H1 (cell line): ENCODE data around the gene VWA7. TPM values are rescaled to one million over a fixed set of nuclear protein-coding genes. Genes with fewer than 3 reads are reported as not detected.

Source experiments
- CTCF ChIA-PET: fragments of 300-600 bp; sonication (Branson Sonifier 250); formaldehyde crosslinking; loops from one replicate; lab custom pipeline; 2021; ENCODE audit not compliant: partially characterized antibody; lab: Charles Lee
- POLR2A ChIA-PET: fragments of 300-600 bp; sonication (Branson Sonifier 250); formaldehyde crosslinking; loops from one replicate; lab custom pipeline; 2021; ENCODE audit warnings: inconsistent platforms; ENCODE audit not compliant: partially characterized antibody; lab: Charles Lee
- DNase-seq, 2 experiments: peaks; one replicate each; pipeline versions ENCODE4 v3.0.0 to v3.0.0-alpha.2; 2010 to 2022; ENCODE audit warnings: low spot score in 2 of 2, low read depth in 1 of 2, mixed read lengths in 1 of 2
- FAIRE-seq: peaks from 2 replicates; lab custom pipeline; 2011; peaks lifted over from hg19 to GRCh38; lab: Jason Lieb, UNC
- H2AFZ ChIP-seq: 2 replicates; pipeline ENCODE4 v1.8.1; 2012; ENCODE audit warnings: low read length, inconsistent platforms
- H2AK5ac ChIP-seq: 2 replicates; pipeline ENCODE4 v1.6.1; 2013; ENCODE audit warnings: low read depth, low read length
- H2BK120ac ChIP-seq: replicated peaks from 2 replicates; pipeline ENCODE3; 2013; ENCODE audit warnings: low read depth, low read length, inconsistent platforms
- H2BK12ac ChIP-seq: 2 replicates; pipeline ENCODE4 v1.6.1; 2013; ENCODE audit warnings: low read depth, low read length
- H2BK15ac ChIP-seq: 2 replicates; pipeline ENCODE4 v1.6.1; 2013; ENCODE audit warnings: low read length
- H2BK20ac ChIP-seq: 2 replicates; pipeline ENCODE4 v1.6.1; 2013; ENCODE audit warnings: low read length
- H2BK5ac ChIP-seq: 2 replicates; pipeline ENCODE4 v1.6.1; 2013; ENCODE audit warnings: low read depth, low read length
- H3K14ac ChIP-seq: 2 replicates; pipeline ENCODE4 v1.6.1; 2013; ENCODE audit warnings: inconsistent platforms; ENCODE audit not compliant: insufficient read length
- H3K18ac ChIP-seq: 2 replicates; pipeline ENCODE4 v1.6.1; 2013; ENCODE audit warnings: low read length; ENCODE audit errors: extremely low read depth
- H3K23ac ChIP-seq: 2 replicates; pipeline ENCODE4 v1.6.1; 2013; ENCODE audit warnings: inconsistent platforms; ENCODE audit not compliant: insufficient read length
- H3K23me2 ChIP-seq: 2 replicates; pipeline ENCODE4 v1.6.1; 2013; ENCODE audit warnings: low read depth, low read length
- H3K27ac ChIP-seq: 2 replicates; pipeline ENCODE4 v1.6.1; 2011; ENCODE audit warnings: low read depth, low read length, inconsistent platforms
- H3K27me3 ChIP-seq, 4 experiments: replicated peaks in 1 of 4; 1 replicate in 1 of 4; 2 replicates in 3 of 4; pipeline versions ENCODE4 v1.6.1 to v1.8.1; 2011 to 2013; ENCODE audit warnings: low read length in 3 of 4, mild to moderate bottlenecking in 3 of 4, inconsistent platforms in 2 of 4, mixed read lengths in 2 of 4, moderate library complexity in 1 of 4; ENCODE audit not compliant: control insufficient read depth in 3 of 4, insufficient read depth in 3 of 4; ENCODE audit errors: extremely low read depth in 1 of 4
- H3K36me3 ChIP-seq, 4 experiments: 2 replicates each; pipeline versions ENCODE4 v1.6.1 to v1.8.1; 2011 to 2013; ENCODE audit warnings: mild to moderate bottlenecking in 4 of 4, low read length in 3 of 4, moderate library complexity in 2 of 4, control low read depth in 1 of 4, inconsistent platforms in 1 of 4; ENCODE audit not compliant: insufficient read depth in 4 of 4, control insufficient read depth in 2 of 4
- H3K4ac ChIP-seq: replicated peaks from 2 replicates; pipeline ENCODE3; 2013; ENCODE audit warnings: low read length, low read depth, mixed read lengths, inconsistent platforms; ENCODE audit not compliant: insufficient read length
- H3K4me1 ChIP-seq, 4 experiments: replicated peaks in 1 of 4; 1 replicate in 1 of 4; 2 replicates in 3 of 4; pipeline versions ENCODE4 v1.6.1 to v1.8.1; 2011 to 2013; ENCODE audit warnings: low read length in 3 of 4, inconsistent platforms in 2 of 4, mixed read lengths in 1 of 4; ENCODE audit not compliant: insufficient read depth in 4 of 4, control insufficient read depth in 3 of 4
- H3K4me2 ChIP-seq, 2 experiments: 2 replicates each; pipeline versions ENCODE4 v1.6.1 to v1.8.1; 2011 to 2013; ENCODE audit warnings: low read depth in 2 of 2, low read length in 2 of 2, control low read depth in 1 of 2, inconsistent platforms in 1 of 2, mild to moderate bottlenecking in 1 of 2; ENCODE audit not compliant: insufficient read depth in 1 of 2
- H3K4me3 ChIP-seq, 4 experiments: fragments of 200-600, 300-600 bp in 1 of 4; sonication (generic), shearing (Covaris generic), sonication (Bioruptor Twin) in 1 of 4; 2 replicates each; pipeline versions ENCODE4 v1.5.1 to v1.8.1; 2011 to 2016; ENCODE audit warnings: low read length in 4 of 4, low read depth in 3 of 4, control low read depth in 2 of 4, inconsistent platforms in 2 of 4, mild to moderate bottlenecking in 2 of 4, mixed read lengths in 1 of 4, moderate library complexity in 1 of 4; ENCODE audit not compliant: insufficient read depth in 2 of 4; ENCODE audit errors: extremely low read depth in 1 of 4
- H3K56ac ChIP-seq: replicated peaks from 2 replicates; pipeline ENCODE3; 2013; ENCODE audit warnings: low read depth, mild to moderate bottlenecking, mixed read lengths, low read length, inconsistent platforms; ENCODE audit not compliant: insufficient read length
- H3K79me1 ChIP-seq: 2 replicates; pipeline ENCODE4 v1.6.1; 2013; ENCODE audit warnings: low read depth, low read length, control low read depth
- H3K79me2 ChIP-seq, 2 experiments: 2 replicates each; pipeline versions ENCODE4 v1.6.1 to v1.8.1; 2012 to 2013; ENCODE audit warnings: low read length in 2 of 2, mild to moderate bottlenecking in 2 of 2, inconsistent platforms in 1 of 2; ENCODE audit not compliant: insufficient read depth in 2 of 2, control insufficient read depth in 1 of 2
- H3K9ac ChIP-seq, 4 experiments: replicated peaks in 1 of 4; 1 replicate in 1 of 4; 2 replicates in 3 of 4; pipeline versions ENCODE4 v1.6.1 to v1.8.1; 2011 to 2013; ENCODE audit warnings: low read depth in 3 of 4, low read length in 3 of 4, control low read depth in 2 of 4, mild to moderate bottlenecking in 2 of 4, moderate library complexity in 2 of 4, inconsistent platforms in 1 of 4; ENCODE audit errors: extremely low read depth in 1 of 4
- H3K9me3 ChIP-seq, 2 experiments: 2 replicates each; pipeline versions ENCODE4 v1.6.1 to v1.8.1; 2012 to 2013; ENCODE audit warnings: mild to moderate bottlenecking in 2 of 2, moderate library complexity in 2 of 2, control low read depth in 1 of 2, inconsistent platforms in 1 of 2, low read depth in 1 of 2, low read length in 1 of 2, mixed read lengths in 1 of 2; ENCODE audit not compliant: insufficient read depth in 2 of 2
- H4K20me1 ChIP-seq, 2 experiments: replicated peaks in 1 of 2; 2 replicates each; pipeline versions ENCODE3 to v1.8.1; 2011 to 2013; ENCODE audit warnings: inconsistent platforms in 2 of 2, low read length in 2 of 2, mild to moderate bottlenecking in 1 of 2; ENCODE audit not compliant: insufficient read depth in 2 of 2, control insufficient read depth in 1 of 2
- H4K5ac ChIP-seq: 2 replicates; pipeline ENCODE4 v1.6.1; 2013; ENCODE audit warnings: low read length, low read depth, mixed read lengths, inconsistent platforms; ENCODE audit not compliant: insufficient read length
- H4K8ac ChIP-seq: 2 replicates; pipeline ENCODE4 v1.8.0; 2013; ENCODE audit warnings: mild to moderate bottlenecking, moderate library complexity, low read length, inconsistent platforms; ENCODE audit not compliant: insufficient read depth; ENCODE audit errors: extremely low read depth
- H4K91ac ChIP-seq: replicated peaks from 2 replicates; pipeline ENCODE3; 2013; ENCODE audit warnings: low read length, mixed read lengths, inconsistent platforms; ENCODE audit not compliant: insufficient read length
- BRCA1 ChIP-seq: IDR thresholded peaks from 2 replicates; pipeline ENCODE4 v1.6.1; 2012; ENCODE audit warnings: low read depth, low read length, improper control_type of control experiment
- CBX5 ChIP-seq: fragments of 300-800, 300-1000 bp; sonication (generic); IDR thresholded peaks from 2 replicates; pipeline ENCODE4 v1.7.1; 2016; ENCODE audit warnings: antibody characterized with exemption, low read length, low read depth
- CEBPB ChIP-seq: IDR thresholded peaks from 2 replicates; pipeline ENCODE4 v1.6.1; 2012; ENCODE audit warnings: low read depth, low read length
- CHD1 ChIP-seq: IDR thresholded peaks from 2 replicates; pipeline ENCODE4 v1.6.1; 2012; ENCODE audit warnings: low read depth, low read length, improper control_type of control experiment
- FOSL1 ChIP-seq: IDR thresholded peaks from 2 replicates; pipeline ENCODE4 v1.6.1; 2011; ENCODE audit warnings: mild to moderate bottlenecking, low read depth, low read length, moderate library complexity; ENCODE audit not compliant: insufficient read depth
- JUN ChIP-seq: IDR thresholded peaks from 2 replicates; pipeline ENCODE4 v1.6.1; 2011; ENCODE audit warnings: low read depth, mild to moderate bottlenecking, improper control_type of control experiment, low read length
- KDM1A ChIP-seq: fragments of 200-600, 300-600 bp; sonication (generic); IDR thresholded peaks from 2 replicates; pipeline ENCODE4 v1.7.1; 2016; ENCODE audit warnings: mild to moderate bottlenecking, low read length, borderline replicate concordance
- NRF1 ChIP-seq: IDR thresholded peaks from 2 replicates; pipeline ENCODE4 v1.6.1; 2011; ENCODE audit warnings: mild to moderate bottlenecking, low read depth, low read length, improper control_type of control experiment
- POLR2AphosphoS5 ChIP-seq: IDR thresholded peaks from 2 replicates; pipeline ENCODE4 v1.6.1; 2011; ENCODE audit warnings: low read depth, low read length
- RFX5 ChIP-seq: IDR thresholded peaks from 2 replicates; pipeline ENCODE4 v1.6.1; 2011; ENCODE audit warnings: low read depth, low read length, improper control_type of control experiment, borderline replicate concordance
- SIRT6 ChIP-seq: IDR thresholded peaks from one replicate; pipeline ENCODE4 v1.7.1; 2012; ENCODE audit warnings: low read length, inconsistent platforms
- SP2 ChIP-seq: IDR thresholded peaks from 2 replicates; pipeline ENCODE4 v1.6.1; 2012; ENCODE audit warnings: mild to moderate bottlenecking, low read length, inconsistent platforms
- SP4 ChIP-seq: IDR thresholded peaks from 2 replicates; pipeline ENCODE4 v1.6.1; 2012; ENCODE audit warnings: low read length, inconsistent platforms
- TAF1 ChIP-seq: IDR thresholded peaks from 2 replicates; pipeline ENCODE4 v1.6.1; 2011; ENCODE audit warnings: mild to moderate bottlenecking, low read depth, low read length
- ZNF274 ChIP-seq: IDR thresholded peaks from 2 replicates; pipeline ENCODE4 v1.7.0; 2012; ENCODE audit warnings: low read length, borderline replicate concordance; ENCODE audit errors: extremely low read depth
- WGBS, 2 experiments: shearing (Covaris generic) in 1 of 2; methylation state at CpG; one replicate each; pipeline versions ENCODE4 v1.1.6 to v1.1.7; 2013 to 2015; ENCODE audit warnings: low lambda C conversion rate in 2 of 2, mixed read lengths in 2 of 2, inconsistent platforms in 1 of 2, low coverage in 1 of 2, missing lambda C conversion rate in 1 of 2; ENCODE audit not compliant: insufficient replicate concordance in 2 of 2, insufficient coverage in 1 of 2, insufficient read length in 1 of 2; ENCODE audit errors: extremely low coverage in 1 of 2, missing lambda C conversion rate in 1 of 2; 5-methylcytosine and 5-hydroxymethylcytosine counted together
- polyA plus RNA-seq, 7 experiments: library from polyadenylated mRNA; depleted of rRNA in 3 of 7; stranded (reverse) in 5 of 7; unstranded in 2 of 7; fragments of >200 nt in 5 of 7; fragments of 200-250 nt in 2 of 7; gene quantifications; 1 replicate in 5 of 7; 2 replicates in 1 of 7; 4 replicates in 1 of 7; pipeline versions ENCODE4 v1.2.1 to v1.2.3, GENCODE V29; 2011 to 2013; ENCODE audit warnings: missing spikeins in 2 of 7, mixed read lengths in 2 of 7
- total RNA-seq: library from RNA; stranded (reverse); fragmentation: NEBNext Ultra II Directional; extraction: Animal tissue kit (Norgen Biotek cat#: 25700); gene quantifications from 2 replicates; pipeline ENCODE4 v1.2.1, GENCODE V29; 2021

VWA7 gene
- total and polyA plus RNA-seq, 2 of the 8 experiments (the other 6 are each of a cell fraction or from before 2014, with no cell fraction given) = 0.82 to 2.1 TPM

DNA sequence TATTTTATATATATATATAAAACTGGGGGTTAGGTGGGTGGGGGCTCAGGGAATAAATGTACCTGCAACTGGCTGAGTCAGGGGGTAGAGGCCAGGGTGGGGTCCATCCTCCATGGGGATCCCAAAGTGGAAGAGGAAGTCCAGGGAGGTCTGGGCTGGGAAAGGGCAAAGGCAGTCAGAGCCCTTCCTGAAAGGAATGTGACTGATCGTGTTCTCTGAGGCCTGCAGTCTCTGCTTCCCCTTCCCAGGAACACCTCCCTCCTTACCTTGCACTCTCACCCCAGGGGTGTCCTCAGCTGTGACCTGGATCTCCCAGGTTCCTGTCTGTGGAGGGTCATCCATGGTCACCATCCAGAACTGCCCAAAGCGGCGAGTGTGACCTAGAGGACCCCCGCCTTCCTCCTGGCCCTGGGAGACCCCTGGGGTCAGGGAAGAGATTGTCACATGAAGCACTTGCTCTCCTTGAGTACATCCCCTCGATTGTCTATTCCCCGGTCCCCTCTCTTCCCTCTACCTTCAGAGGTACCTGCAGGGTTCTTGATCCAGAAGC lies 10.0 kb downstream of the VWA7 start:
- H2BK20ac ChIP-seq = no peak overlapping the region
- no peaks in the 10 kb centered on the region for H3K27me3 ChIP-seq
- 93% methylated on average over 6 of the region's 6 CpGs; no CpG with 5 or more reads in 1 of the 2 experiments for WGBS, 2 experiments
- H3K9me3 ChIP-seq = no peaks in the 10 kb centered on the region
- FAIRE-seq (no peak), DNase-seq (no peak)
- no peak overlapping the region for H3K56ac ChIP-seq
- H3K36me3 ChIP-seq = peaks cover 0 to 6% (median 0%) of the 10 kb centered on the region in 4 experiments; a peak in 3 of 8 replicates
- ChIA-PET CTCF (interaction anchor here (0.9 to 14.4 kb wide), 7 partner anchors 8 to 156 kb away, joined by 3 to 228 read pairs (median 6); partner anchors contain the start of genes CLIC1, LY6G6C, LY6G6D and MSH5), POLR2A (interaction anchor here (1.1 to 1.9 kb wide), 12 partner anchors 8 to 107 kb away, joined by 3 to 10 read pairs (median 6); partner anchors contain the start of genes C6orf47, CLIC1, DDAH2 and GPANK1)
- H3K23ac ChIP-seq = no peak overlapping the region
- no peak overlapping the region for H3K27ac ChIP-seq
- H3K18ac ChIP-seq = no peak overlapping the region
- no peak overlapping the region; a peak in 1 of 4 replicates for H3K4me2 ChIP-seq
- H2BK12ac ChIP-seq = no peak overlapping the region
- H4K91ac ChIP-seq = no peak overlapping the region
- no peak overlapping the region for H3K4ac ChIP-seq
- no peak overlapping the region for H2BK120ac ChIP-seq
- H4K20me1 ChIP-seq = no peaks in the 10 kb centered on the region
- H3K79me2 ChIP-seq = no peaks in the 10 kb centered on the region
- H3K4me3 ChIP-seq = no peak overlapping the region
- H2AFZ ChIP-seq = no peak overlapping the region
- 0 out of 2 replicates have a peak overlapping the region, but pooled peaks have one; percentile 72 for H2BK15ac ChIP-seq
- H3K79me1 ChIP-seq = no peaks in the 10 kb centered on the region
- peaks cover 0 to 11% (median under 1%) of the 10 kb centered on the region in 4 experiments; a peak in 4 of 7 replicates for H3K4me1 ChIP-seq
- no peak overlapping the region for H4K5ac ChIP-seq
- H2AK5ac ChIP-seq = no peak overlapping the region
- no peak overlapping the region for H4K8ac ChIP-seq
- no peak overlapping the region for H2BK5ac ChIP-seq
- no peak overlapping the region for H3K14ac ChIP-seq
- peaks cover 3% of the 10 kb centered on the region; the same call in 1 of the 2 replicates for H3K23me2 ChIP-seq
- no peak overlapping the region for H3K9ac ChIP-seq
- TF ChIP-seq POLR2AphosphoS5 (no peak), SP2 (no peak), CBX5 (no peak), CEBPB (no peak), SIRT6 (no peak), TAF1 (no peak), SP4 (no peak), KDM1A (no peak), NRF1 (no peak), ZNF274 (no peak), JUN (no peak), FOSL1 (no peak), BRCA1 (no peak), CHD1 (no peak), RFX5 (no peak)
